Stimulated activated CD8-positive, alpha-beta memory T cell treated with anti-CD3 and anti-CD28 coated beads, Interleukin-4, amount 100 ng/mL, for 4 hours (primary cell): ENCODE measurements around the gene NGDN.
"Not testable (repeated sequence)": the region's sequence is repeated elsewhere in the genome, so short reads cannot be mapped to it uniquely, and the experiment has no call there.

ENCODE experiments used
- DNase-seq, 2 donors: peaks; one replicate each; pipeline ENCODE4 v3.0.0-alpha.2; 2020; ENCODE audit warnings: low read depth in 2 of 2, low spot score in 1 of 2

The NGDN gene

DNA sequence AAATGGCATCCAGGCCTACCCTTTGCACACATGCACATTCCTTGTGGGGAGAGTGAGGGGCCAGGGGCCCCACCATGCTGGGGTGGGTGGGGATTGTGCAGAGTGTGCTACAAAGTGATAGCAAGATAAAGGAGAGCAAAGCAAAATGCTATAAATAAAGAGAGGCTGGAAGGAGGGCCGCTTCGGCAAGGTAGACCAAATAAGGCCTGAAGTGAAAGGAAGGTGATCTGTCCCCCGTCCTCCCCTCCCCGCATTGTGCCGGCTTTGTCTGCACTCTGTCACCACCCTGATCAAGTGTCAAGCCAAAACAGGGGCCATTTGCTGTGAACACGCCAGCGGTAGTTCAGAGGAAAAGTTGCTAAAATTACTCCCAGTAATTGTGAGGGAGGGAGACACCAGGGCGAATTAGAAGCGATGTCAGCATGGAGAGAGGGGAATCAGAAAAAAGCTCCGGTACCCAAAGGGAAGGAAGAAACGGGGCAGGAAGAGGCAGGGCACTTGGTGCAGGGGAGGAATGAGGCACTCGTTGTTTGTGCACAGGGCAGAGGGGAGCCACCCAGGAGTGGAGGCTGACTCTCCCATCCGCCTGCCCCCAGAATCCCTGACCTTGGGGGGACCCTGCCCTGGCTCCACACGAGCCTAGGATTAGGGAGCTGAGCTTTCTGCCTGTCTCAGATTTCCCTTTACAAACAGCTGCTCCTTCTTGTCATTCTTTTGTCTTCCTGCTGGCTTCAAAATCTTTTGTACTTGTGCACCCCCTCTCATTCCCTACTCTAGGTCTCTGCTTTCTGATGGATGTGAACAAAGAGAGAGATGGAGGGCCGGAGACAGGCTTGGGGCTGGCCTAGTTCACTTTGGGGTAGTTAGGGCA is 31.2 kb upstream of the NGDN start:
- DNase-seq: no peak

DNA sequence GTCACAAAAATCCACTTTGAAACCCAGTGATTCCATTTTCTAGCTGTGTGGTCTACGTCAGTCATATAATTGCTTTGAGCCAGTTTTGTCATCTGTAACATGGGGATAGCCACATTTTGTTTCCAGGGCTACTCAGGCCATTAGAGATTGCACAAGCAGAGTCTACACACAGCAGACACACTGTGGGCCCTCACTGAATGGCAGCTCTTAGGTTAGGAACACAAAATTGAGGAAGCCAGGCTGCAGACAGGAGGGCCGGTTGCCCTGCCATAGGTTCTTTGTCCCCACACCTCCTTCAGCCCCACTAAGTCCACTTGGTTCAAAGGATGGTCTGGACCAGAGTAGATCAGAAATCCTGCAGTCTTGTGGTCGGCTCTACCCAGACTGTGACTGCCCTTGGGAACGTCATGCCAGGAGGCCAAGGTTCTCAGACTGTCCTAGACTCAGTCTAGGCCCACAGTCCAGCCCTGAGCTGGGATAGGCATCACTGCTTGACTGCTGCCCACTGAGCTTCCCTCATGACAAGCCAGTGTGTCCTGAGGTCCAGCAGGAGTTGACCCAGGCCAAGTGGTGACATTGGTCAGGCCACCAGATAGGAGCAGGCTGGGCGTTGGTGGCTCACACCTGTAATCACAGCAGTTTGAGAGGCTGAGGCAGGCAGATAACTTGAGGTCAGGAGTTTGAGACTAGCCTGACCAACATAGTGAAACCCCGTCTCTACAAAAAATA is 30.2 kb upstream of the NGDN start:
- no peak for DNase-seq

DNA sequence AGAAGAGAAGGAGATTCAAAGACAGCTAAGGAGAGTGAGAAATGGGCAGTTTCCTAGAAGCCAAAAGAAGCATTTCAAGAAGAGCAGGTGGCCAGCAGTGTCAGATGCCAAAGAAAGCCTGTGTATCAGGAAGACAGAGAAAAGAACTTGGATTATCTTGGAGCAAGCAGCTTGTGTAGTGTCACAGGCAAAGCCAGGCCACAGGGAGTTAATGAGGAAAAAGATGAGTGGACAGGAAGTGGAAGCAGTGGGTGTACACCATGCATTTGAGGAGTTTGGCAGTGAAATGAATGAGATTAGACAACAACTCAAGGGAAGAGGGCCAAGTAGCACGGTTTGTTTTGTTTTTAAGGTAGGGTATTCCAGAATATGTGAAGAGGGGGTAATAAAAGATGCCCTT is 28.4 kb upstream of the NGDN start:
- no peak for DNase-seq

DNA sequence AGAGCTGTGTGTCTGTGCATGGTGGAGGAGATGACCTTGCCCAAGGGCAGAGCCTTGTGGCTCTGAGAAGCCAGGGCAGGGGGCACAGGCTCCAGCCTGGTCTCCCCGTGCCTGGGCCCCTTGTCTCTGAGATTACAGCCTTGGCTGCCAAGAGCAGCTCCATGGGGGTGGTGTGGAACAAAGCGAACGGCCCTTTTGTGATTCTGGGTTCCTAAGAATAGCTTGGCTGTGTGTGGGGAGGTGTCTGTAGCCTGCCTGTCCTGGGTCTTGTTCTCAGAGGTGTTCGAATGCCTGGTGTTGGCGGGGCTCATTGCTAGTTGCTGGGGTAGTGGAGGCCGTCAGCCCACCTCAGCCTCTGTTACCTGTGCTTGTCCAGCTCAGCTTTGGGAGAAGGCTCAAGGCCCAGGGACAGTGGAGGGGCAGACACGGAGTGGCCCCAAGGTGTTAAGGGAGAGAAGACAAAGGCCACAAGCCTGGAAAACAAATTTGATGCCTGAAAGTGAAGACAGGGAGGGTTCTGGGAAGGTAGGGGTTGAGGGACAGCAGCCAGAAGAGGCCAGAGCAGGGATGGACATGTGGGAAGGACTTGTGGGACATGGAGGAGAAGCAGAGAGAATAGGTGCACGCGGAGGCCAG is 26.7 kb upstream of the NGDN start:
- no peak for DNase-seq

DNA sequence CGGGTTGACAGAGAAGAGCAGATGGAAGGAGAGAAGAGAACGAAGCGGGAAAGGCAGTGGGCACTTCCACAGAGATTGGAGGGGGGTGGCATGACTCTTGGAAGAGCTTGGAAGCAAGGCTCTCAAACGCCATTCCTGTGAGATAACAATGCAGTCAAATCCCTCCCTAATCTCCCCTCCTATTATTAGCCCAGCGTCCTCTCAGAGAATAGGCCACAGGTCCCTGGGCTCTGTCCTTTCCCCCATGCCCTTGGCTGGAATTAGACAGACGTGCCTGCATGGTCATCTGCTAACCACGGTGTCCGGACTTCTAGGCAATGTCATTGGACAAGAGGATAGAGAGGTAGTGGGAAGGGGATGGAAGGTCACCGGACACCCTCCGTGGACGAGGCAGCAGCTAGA is 26.1 kb upstream of the NGDN start:
- DNase-seq: no peak

DNA sequence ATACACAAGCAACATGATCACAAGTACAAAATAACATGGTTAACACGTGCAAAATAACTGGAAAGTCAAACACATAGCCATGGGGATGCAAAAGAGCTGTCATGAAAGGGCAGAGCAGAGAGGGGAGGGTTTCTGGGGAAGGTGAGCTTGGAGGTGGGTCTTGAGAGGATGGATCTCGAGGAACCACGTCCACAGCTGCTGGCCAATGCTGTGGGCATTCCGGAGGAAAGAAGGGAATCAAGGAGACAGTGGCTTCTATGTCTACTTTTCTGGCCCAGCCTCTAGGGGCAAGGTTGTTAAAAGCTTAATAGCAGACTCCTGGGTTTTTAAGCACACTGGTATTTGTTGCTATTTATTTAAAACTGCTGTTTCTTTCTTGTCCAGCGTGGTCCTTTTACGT is 25.6 kb upstream of the NGDN start:
- DNase-seq: no peak

DNA sequence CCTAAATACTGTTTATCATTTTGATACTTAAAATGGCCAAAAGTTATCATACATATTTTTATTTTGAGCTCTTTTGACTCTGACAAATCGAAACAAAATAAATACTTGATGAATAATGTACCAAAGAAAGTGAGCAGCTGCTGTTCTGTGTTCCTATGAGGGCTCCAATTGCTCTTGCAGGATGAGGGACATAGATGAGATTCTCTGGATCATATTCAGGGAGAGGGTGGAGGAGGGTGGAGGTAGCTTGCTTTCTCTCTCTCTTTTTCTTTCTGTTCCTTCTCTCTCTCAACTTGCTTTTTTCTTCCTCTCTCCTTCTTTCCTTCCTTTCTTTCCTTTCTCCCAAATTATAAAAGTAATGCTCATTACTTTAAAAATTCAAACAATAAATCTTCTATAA is 25.2 kb upstream of the NGDN start:
- DNase-seq: no peak

DNA sequence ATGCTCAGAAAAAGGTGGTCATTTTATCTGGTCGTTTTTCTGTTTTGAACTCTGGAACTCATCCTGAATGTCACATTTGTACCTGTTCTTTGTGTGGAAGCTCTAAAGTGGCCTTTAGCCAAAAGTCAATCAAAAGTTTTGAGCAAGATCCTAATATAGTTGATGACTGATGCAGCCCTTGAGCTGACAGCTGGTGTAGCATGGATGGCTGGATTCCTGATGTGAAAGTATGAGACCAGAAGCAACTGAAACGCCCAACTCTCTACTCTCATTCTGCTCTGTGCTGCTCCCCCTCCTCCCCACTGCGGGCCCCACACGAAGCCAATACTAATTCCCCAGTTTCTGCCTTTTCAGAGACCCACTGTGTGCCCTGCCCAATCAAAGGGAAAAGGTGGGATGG is 23.7 kb upstream of the NGDN start:
- no peak for DNase-seq

DNA sequence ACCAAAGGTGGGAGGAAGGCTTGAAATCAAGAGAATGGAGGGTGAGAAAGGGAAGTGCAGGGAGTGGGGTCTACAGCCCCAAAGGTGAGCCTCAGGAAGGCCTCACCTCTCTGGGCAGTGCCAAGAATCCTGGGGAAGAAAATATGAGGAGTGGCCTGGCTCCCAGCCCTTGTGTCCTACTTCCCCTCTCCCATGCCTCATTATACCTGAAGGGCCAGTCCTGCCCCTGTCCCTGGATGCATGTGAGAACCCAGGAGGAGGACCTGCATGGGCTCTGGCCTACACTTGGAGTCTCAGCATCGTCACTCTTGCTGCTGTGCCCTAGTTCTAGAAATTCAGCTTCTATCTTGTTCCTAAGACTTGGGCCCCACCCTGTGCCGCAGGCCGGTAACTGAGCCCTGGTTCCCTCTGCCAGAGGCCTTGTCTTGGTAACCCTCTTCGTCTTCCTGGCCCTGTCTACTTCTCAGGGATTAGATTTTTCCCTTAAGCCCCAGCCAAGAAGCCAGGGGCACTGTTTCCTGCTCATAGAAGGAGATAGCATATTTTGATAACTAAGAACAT is 23.1 kb upstream of the NGDN start:
- no peak for DNase-seq

DNA sequence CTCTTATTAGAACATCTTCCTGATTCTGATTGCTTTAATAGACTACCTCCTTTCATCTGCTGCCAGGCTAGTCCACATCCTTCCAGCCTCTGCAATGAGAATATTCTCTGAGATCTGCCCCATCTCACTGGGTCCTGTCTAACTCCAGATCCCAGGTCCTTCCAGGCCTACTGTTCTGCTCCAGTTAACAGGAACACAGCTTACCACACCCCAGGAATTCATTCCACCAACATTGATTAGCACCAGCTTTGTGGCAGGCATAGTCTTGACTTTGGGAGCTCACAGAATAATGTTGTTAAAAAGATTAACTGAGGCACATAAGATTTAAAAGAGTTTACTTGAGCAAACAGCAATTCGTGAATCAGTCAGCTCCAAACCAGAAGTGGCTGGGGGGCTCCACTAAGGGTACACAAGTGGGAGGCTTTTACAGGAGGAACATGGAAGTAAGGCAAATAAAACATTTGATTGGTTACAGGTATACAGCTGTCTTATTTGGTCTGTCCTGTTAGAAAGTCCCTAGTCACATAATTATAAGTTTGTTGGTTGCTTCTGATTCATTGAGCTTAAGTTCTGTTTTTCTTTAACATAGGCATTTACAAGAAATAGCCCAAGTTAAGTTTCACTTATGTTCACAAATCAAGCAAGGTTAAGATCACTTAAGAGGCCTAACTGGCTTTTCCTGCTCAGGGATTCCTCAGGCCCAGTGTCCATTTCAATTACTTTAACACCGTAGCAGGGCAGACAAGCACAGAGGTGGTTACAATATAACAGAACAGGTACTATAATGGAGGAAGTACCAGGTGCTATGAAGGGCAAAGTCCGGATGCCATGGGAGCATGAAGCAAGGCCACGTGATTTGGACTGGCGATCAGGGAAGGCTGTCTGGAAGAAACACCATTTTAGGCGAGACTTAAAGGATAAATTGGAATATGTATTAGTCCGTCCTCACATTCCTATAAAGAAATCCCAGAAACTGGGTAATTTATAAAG is 21.8 kb upstream of the NGDN start:
- DNase-seq: no peak

DNA sequence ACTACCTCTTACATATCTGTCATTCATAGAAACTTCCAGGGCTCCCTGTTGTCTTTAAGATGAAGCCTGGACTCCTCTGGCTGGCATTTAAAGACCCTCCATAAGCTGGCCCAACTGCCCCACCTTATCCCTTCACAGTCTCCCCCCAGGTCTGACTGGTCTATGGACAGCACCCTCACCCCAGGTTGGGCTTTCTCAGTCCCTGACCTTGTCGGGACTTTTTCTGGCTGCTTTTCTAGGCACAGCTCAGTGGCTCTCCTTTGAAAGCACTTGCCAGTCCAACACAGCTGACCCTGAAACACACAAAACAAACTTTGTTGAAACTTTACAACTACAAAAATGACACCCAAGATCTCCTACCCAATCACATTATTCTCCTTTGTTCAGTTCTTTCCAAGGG is 20.2 kb upstream of the NGDN start:
- no peak for DNase-seq

DNA sequence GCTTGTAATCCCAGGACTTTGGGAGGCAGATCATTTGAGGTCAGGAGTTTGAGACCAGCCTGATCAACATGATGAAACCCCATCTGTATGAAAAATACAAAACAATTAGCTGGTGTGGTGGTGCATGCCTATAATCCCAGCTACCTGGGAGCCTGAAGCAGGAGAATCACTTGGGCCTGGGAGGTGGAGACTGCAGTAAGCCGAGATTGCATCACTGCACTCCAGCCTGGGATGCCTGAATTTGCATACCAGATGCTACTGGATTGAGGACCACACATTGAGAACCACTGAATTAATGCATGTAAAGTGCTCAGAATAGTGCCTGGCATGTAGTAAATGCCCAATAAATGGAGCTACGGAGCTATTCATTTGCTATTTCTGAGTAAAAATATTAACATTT is 19.1 kb upstream of the NGDN start:
- no peak for DNase-seq

DNA sequence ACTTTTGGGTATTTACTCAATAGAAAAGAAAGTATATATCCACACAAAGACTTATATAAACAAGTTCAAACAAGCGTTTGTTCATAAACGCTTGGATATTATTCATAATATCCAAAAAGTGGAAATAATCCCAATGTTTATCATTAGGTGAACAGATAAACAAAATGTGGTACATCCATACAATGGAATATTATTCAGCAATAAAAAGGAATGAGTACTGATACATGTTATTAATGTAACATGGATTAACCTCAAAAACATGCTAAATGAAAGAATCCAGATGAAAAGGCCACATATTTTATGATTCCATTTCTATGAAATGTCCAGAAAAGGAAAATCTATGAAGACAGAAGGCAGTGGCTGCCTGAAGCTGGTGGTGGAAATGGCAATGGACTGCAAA is 17.3 kb upstream of the NGDN start:
- DNase-seq: no peak

DNA sequence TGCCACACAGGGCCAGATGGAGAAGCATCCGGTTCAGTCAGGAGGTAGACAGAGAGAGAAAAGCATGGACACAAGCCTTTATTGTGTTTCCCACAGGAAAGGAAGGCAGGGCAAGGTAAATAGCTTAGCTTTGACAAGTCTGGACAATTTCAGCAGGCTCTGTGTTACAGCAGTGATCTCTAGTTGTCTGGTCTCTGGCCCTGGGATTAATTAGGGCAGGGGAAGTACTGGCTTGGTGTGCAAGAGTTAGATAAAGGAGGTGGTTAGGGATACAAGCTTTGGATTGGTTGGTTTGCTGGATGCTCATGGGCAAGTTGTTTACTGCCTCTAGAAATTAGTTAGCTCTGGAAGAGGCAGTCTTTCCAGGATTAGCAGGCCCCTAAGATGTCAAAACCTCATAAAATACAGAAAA is 15.1 kb upstream of the NGDN start:
- DNase-seq: no peak

DNA sequence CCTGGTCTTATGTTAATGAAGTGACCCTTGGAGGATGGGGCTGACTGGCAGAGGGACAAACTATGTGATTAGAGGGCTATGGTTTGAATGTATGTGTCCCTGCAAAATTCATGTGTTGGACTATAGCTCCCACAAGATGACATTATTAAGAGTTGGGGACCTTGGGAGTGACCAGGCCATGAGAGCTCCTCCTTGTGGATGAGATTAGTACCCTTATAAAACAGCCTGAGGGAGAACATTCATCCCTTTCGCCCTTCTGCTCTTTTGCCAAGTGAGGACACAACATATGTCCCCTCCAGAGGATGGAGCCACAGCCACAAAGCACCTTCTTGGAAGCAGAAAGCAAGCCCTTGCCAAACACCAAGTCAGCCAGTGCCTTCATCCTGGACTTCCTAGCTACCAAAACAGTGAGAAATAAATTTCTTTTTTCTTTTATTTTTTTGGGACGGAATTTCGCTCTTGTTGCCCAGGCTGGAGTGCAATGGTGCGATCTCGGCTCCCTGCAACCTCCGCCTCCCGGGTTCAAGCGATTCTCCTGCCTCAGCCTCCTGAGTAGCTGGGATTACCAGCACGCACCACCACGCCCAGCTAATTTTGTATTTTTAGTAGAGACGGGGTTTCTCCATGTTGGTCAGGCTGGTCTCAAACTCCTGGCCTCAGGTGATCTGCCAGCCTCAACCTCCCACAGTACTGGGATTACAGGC is 12.5 kb upstream of the NGDN start:
- DNase-seq: not testable (repeated sequence)

DNA sequence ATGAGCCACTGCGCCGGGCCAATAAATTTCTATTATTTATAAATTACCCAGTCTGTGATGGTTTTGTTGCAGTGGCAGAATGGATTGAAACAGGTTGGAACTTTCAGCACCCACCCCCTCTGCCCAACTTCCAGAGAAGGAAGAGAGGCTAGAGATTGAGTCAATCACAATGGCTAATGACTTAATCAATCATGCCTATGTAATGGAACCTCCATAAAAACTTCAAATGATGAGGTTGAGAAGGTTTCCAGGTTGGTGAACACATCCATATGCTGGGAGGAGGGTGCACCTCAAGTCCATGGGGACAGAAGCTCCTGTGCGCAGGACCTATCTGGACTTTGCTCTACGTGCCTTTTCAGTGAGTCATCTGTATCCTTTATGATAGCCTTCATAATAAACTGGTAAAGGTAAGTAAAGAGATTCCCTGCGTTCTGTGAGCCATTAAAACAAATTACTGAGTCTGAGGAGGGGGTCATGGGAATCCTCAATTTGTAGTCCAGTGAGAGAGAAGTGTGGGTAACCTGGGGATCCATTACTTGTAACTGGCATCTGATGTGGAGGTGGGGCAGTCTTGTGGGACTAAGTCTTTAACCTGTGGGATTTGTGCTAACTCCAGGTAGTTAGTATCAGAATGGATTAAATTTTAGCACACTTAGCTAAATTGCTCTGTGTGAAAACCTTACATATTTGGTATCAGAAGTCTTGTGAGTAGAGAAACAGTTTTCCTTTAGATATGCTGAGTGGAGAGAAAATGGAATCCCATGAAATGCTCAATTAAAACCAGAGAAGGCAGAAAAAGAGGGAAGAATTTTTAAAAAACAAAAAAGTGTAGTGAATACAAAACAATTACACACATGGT is 11.7 kb upstream of the NGDN start:
- no peak for DNase-seq

DNA sequence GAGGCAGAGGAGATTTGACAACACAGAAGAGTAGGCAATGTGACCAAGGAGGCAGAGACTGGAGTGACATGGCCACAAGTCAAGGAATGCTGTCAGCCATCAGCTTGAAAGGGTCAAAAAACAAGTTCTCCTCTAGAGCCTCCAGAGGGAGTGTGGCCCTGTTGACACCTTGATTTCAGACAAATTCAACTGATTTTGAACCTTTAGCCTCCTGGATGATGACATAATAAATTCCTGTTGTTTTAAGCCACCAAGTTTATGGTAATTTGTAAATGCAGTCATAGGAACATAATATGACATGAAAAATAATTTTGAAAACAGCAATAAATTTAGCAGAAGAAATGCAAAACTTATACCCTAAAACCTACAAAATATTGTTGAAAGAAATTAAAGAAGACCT is 8.5 kb upstream of the NGDN start:
- DNase-seq: no peak

DNA sequence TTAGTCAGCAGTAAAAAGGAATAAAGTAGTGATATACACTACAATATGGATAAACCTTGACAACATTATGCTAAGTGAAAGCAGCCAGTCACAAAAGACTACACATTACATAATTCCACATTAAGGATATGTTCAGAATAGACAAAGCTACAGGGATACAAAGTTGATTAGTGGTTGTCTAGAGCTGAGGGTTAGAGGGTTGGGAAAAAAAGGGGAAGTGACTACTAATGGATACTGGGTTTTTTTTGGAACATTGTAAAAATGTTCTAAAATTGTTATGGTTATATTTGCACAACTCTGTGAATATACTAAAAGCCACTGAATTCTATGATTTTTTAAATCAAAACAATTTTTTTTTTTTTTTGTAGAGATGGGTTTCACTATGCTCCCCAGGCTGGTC is 4.8 kb upstream of the NGDN start:
- DNase-seq: no peak

DNA sequence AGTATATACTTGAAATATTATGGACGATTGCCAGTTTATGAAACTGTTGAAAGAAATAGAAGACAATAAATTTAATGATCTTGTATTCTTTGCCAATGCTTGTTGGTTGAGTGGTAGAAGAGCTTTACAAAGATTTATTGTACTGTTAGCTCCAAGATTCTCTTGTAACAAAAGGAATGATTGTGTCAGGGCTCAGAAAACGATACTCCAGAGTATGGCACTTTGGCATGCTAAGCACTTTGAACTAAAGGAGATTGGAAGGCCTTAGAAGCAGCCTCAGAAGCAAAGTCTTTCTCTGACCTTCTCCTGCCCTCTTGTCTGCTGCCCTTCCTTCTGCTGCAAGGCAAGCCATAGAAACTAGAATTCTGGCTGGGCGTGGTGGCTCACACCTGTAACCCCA is 4.2 kb upstream of the NGDN start:
- no peak for DNase-seq
